Embryonic facial prominence (tissue), 1 donor: ENCODE measurements around the gene ADGRA3.

Experiments
- DNase-seq: peaks from one replicate; pipeline ENCODE4 v3.0.0-alpha.2; 2016; ENCODE audit errors: extremely low spot score

The ADGRA3 gene

GRCh38 chr4:22363036-22363435 is 152.8 kb downstream of the ADGRA3 start:
- DNase-seq, result no peak

GRCh38 chr4:22356987-22357596 is 158.8 kb downstream of the ADGRA3 start:
- no peak for DNase-seq

- DNase-seq, result no peak
These were observed 167.5 kb downstream of the ADGRA3 start for GRCh38 chr4:22348410-22348809.

DNA sequence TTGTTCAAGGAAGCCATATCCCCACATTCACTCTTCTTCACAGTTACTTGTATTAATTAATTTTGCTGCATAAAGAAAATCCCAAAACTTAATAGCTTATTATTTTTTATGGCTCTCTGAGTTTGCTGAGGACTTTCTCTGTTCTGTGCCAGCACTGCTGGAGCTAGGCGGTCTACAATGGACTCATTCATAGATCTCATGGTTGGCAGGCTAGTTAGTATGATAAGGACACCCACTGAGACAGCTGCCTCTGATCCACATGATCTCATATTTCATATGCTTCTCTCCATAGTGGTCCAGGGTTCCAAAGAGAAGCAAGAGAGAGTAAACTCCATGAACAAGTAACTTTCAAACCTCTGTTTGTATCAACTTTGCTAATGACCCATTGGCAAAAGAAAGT is 170.2 kb downstream of the ADGRA3 start:
- DNase-seq, result no peak

- no peak for DNase-seq
These were observed 170.8 kb downstream of the ADGRA3 start for GRCh38 chr4:22345055-22345454.

DNA sequence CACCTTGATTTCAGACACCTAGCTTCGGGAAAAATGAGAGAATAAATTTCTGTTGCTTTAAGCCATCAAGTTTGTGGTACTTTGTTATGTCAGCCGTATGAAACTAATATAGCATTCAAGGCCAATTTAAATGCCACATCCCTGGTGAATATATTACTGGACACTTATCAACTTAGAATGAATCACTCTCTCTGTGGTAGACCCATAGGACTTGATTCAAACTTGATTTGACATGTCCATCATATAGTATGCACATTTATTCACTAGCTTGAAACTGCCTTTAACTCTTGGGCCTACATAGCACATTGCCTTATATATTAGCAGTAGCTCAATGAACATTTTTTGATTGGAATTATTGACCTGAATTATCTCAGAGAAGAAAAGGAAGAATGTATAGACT is 172.3 kb downstream of the ADGRA3 start:
- no peak for DNase-seq

GRCh38 chr4:22339491-22339890 is 176.4 kb downstream of the ADGRA3 start:
- no peak for DNase-seq

DNA sequence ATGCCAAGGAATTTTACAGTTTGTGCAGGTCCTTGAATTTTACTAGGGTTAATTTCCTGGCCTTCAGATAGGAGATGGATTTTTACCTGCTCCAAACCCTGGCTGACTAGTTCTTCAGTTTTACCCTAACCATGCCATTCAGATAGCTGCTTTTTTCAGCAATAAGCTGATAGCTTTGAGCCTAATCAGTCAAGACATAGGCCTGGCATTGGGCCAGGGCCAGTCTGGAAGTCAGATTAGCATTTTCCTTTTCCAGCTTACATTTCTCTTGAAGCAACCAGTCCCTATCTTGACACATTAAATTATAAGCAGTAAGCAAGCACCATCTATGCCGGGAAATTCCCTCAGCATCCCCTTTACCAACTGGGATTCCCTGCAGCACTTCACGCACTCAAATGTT is 177.1 kb downstream of the ADGRA3 start:
- DNase-seq, result no peak
